Left lung (tissue), 10 donors: ENCODE results near the gene ITPA. TPM values are rescaled to one million over a fixed set of nuclear protein-coding genes. Genes with fewer than 3 reads are reported as not detected.

Experiments used
- ATAC-seq: fragments of 200-7000 bp; cut with Tn5 transposase; one replicate; pipeline ENCODE4 v1.9.1; 2020; ENCODE audit warnings: moderate library complexity
- DNase-seq, 4 donors: peaks; one replicate each; pipeline ENCODE4 v3.0.0-alpha.2; 2013 to 2020
- H3K27ac ChIP-seq, 2 donors: fragments of 200-600 bp; sonication (generic) in 1 of 2; one replicate each; pipeline versions ENCODE4 v1.5.0 to v1.8.0; 2020 to 2021
- H3K27me3 ChIP-seq, 2 donors: fragments of 200-600 bp; sonication (generic) in 1 of 2; one replicate each; pipeline versions ENCODE4 v1.5.0 to v1.8.0; 2020 to 2021
- H3K36me3 ChIP-seq, 2 donors: fragments of 200-600 bp; sonication (generic) in 1 of 2; one replicate each; pipeline versions ENCODE4 v1.5.0 to v1.8.0; 2020 to 2021
- H3K4me1 ChIP-seq, 2 donors: fragments of 200-600 bp; one replicate each; pipeline ENCODE4 v1.8.0; 2021
- H3K4me3 ChIP-seq, 2 donors: fragments of 200-600 bp; sonication (generic) in 1 of 2; one replicate each; pipeline versions ENCODE4 v1.5.0 to v1.8.0; 2020 to 2021; ENCODE audit warnings: mild to moderate bottlenecking in 1 of 2
- H3K9me3 ChIP-seq, 2 donors: fragments of 200-600 bp; sonication (generic) in 1 of 2; one replicate each; pipeline versions ENCODE4 v1.5.0 to v1.8.0; 2020 to 2021
- CTCF ChIP-seq, 2 donors: fragments of 200-600 bp; sonication (generic) in 1 of 2; IDR thresholded peaks; one replicate each; pipeline versions ENCODE4 v1.5.0 to v1.8.0; 2021; ENCODE audit warnings: antibody characterized with exemption in 2 of 2
- intact Hi-C, 2 donors: fragments of 100-400 bp; cut with DNase I; formaldehyde crosslinking; loops; one replicate each; pipeline versions ENCODE4 v1.11.2 to v1.14.2; 2022
- polyA plus RNA-seq, 6 donors: library from polyadenylated mRNA; unstranded; fragments of 120-200 nt; gene quantifications; one replicate each; pipeline ENCODE4 v1.2.1, GENCODE V29; 2013; ENCODE audit not compliant: insufficient read length in 6 of 6
- total RNA-seq, 2 donors: library from RNA; stranded (reverse); fragmentation: NEBNext Ultra II Directional; extraction: Animal tissue kit (Norgen Biotek cat#: 25700); gene quantifications; one replicate each; pipeline ENCODE4 v1.2.1, GENCODE V29; 2021
- donor health status: DM: no; HTN: yes; CAD: no.
- donor health status: DM: no; HTN: no; CAD: no.

ITPA gene
- total and polyA plus RNA-seq, 8 donors = 43.5 to 63.7 (median 50.8) TPM

DNA sequence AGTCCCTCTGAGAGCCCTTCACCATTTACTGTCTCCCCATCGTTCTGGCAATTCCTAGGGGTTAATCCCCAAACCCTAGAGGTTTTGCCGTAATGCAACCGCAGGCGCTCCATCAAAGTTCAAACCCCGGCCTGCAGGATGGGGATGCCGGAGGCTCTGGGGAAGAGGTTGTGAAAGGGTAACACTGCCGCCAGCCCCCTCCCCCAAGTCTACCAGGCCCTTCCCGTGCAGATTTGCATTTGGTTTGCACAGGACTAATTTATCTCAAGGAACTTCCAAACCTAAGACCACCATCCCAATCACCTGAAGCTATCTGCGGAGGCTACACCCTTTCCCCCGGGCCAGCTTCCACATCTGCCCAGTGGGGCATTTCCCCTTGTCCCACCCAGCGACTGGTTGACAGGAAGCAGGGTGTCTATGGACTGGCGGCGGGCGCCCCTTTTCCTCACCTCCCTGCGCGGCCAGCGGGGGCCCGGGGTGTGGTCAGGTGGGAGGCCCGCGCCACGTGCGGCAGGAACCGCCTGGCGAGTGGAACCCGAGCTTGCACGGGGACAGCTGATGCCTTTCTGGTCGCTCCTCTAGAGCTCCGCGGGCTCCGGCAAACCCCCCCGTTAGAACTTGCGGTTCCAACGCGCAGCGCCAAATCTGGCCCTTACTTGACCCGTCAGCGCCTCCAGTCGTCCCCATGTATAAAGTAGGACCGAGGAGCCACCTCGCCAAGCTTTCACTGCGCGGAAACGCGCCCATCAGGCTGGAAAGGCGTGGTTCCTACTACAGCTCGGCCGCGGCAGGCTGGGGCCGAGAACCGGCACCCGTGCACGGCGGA lies 39.1 kb downstream of the ITPA start:
- H3K9me3 ChIP-seq = no peaks in the 10 kb centered on the region
- peak; percentile 61 for ATAC-seq
- TF ChIP-seq CTCF (IDR thresholded peaks at IDR 0.05) = no peak
- no peak overlapping the region for H3K27ac ChIP-seq
- H3K27me3 ChIP-seq = peaks cover 0 to 63% of the 10 kb centered on the region in 2 donors
- peaks cover 0 to 29% of the 10 kb centered on the region in 2 donors for H3K36me3 ChIP-seq
- peaks cover 3 to 7% of the 10 kb centered on the region in 2 donors for H3K4me1 ChIP-seq
- intact Hi-C loops = no loop called here
- no peak overlapping the region for H3K4me3 ChIP-seq
- DNase-seq = peak in 2 of 4 donors; percentile 46 to 79

- Histone ChIP-seq H3K9me3 (no peaks in the 10 kb centered on the region), H3K36me3 (peaks cover 0 to 35% of the 10 kb centered on the region in 2 donors), H3K4me3 (no peak overlapping the region), H3K4me1 (peaks cover 3 to 7% of the 10 kb centered on the region in 2 donors), H3K27me3 (peaks cover 0 to 58% of the 10 kb centered on the region in 2 donors), H3K27ac (no peak overlapping the region)
- no peak for ATAC-seq
- no peak for TF ChIP-seq CTCF (IDR thresholded peaks at IDR 0.05)
- intact Hi-C loops = no loop called here
- no peak for DNase-seq
Measured at GRCh38 chr20:3248993-3249347, 39.7 kb downstream of the ITPA start.

DNA sequence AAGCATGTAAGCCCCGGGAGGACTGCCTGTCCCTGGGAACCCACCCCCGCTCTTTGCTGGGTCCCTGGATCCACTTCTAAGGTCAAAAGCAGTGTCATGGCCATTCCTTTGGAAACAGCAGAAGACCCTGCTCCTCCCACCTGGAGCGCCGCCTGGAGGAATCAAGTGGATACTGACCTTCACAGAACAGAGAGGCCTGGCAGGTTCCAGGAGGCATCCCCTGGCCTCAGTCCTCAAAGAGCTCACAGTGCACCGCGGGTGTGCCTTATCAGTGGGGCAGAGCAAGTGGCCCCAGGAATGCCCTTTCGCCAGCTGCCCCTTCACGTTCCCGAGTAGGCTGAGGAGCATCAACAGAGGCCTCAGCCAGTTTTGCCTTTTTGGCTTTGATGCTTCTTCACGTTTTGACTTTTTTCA lies 40.8 kb downstream of the ITPA start:
- Histone ChIP-seq H3K4me3 (no peak overlapping the region), H3K36me3 (peaks cover 0 to 46% of the 10 kb centered on the region in 2 donors), H3K4me1 (peaks cover 3 to 7% of the 10 kb centered on the region in 2 donors), H3K27ac (no peak overlapping the region), H3K9me3 (no peaks in the 10 kb centered on the region), H3K27me3 (peaks cover 0 to 46% of the 10 kb centered on the region in 2 donors)
- no peak for ATAC-seq
- peak in 1 of 4 donors; percentile 58 for DNase-seq
- no peak for TF ChIP-seq CTCF (IDR thresholded peaks at IDR 0.05)
- intact Hi-C loops = no loop called here

- no peak for TF ChIP-seq CTCF (IDR thresholded peaks at IDR 0.05)
- DNase-seq (peak in 2 of 4 donors; percentile 42 to 54), ATAC-seq (peak; percentile 49)
- H3K9me3 ChIP-seq = no peaks in the 10 kb centered on the region
- intact Hi-C loops = no loop called here
- H3K27ac ChIP-seq = no peak overlapping the region
- H3K36me3 ChIP-seq = peaks cover 0 to 63% of the 10 kb centered on the region in 2 donors
- peaks cover 0 to 39% of the 10 kb centered on the region in 2 donors for H3K27me3 ChIP-seq
- H3K4me3 ChIP-seq = no peak overlapping the region
- H3K4me1 ChIP-seq = peaks cover 3 to 7% of the 10 kb centered on the region in 2 donors
Measured at GRCh38 chr20:3251806-3252205, 42.5 kb downstream of the ITPA start.

- peaks cover 0 to 97% of the 10 kb centered on the region in 2 donors for H3K36me3 ChIP-seq
Measured at GRCh38 chr20:3255728-3256127, 46.4 kb downstream of the ITPA start.

More at GRCh38 chr20:3255728-3256127, 46.4 kb downstream of the ITPA start:
- Histone ChIP-seq H3K4me3 (no peak overlapping the region), H3K27ac (no peak overlapping the region), H3K4me1 (no peaks in the 10 kb centered on the region), H3K9me3 (no peaks in the 10 kb centered on the region), H3K27me3 (no peaks in the 10 kb centered on the region)
- DNase-seq = peak in 1 of 4 donors; percentile 48
- no peak for ATAC-seq
- intact Hi-C loops = no loop called here
- TF ChIP-seq CTCF (IDR thresholded peaks at IDR 0.05) = no peak
